ENCODE data around the gene BTG4. TPM values are rescaled to one million over a fixed set of nuclear protein-coding genes. Genes with fewer than 3 reads are reported as not detected.

The BTG4 gene
- total and polyA plus RNA-seq, 9 of the 15 experiments (the other 6 are each of a cell fraction or from before 2014, with no cell fraction given) = not detected

DNA sequence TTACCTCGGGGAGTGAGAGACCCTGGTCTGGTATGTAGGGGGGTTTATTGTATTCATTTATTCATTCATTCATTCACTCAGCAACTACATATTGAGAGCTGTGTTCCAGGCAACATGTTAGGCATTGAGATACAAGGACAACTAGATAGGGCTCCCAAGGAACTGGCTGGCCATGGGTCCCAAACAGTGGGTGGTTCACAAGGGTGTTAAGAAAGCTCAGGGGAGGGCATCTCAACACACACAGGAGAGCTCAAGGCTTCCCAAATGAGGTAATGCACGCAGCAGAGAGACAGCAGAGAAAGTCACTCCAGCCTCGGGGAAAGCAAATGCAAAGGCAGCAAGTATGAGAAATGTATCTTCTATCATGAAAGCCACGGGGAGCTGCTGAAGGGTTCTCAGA lies 51.8 kb downstream of the BTG4 start:
- FAIRE-seq (no peak), DNase-seq (ENCODE audit: extremely low read depth in 1 of 4, low spot score in 3 of 4) (no peak), ATAC-seq (no peak)
- H3K4me1 ChIP-seq (replicated peaks in 1 of 2; ENCODE audit: control insufficient read depth in 2 of 2, insufficient read depth in 2 of 2, low read length in 2 of 2) = peaks cover 0 to 3% of the 10 kb centered on the region in 2 experiments; a peak in 1 of 5 replicates
- no peaks in the 10 kb centered on the region for H3K79me2 ChIP-seq (ENCODE audit: control insufficient read depth, insufficient read depth, low read length)
- intact Hi-C loops (cut with micrococcal nuclease) (no loop called here), in situ Hi-C loops (cut with MboI) (no loop called here)
- H4K20me1 ChIP-seq (replicated peaks; ENCODE audit: control insufficient read depth, insufficient read depth, low read length) = no peaks in the 10 kb centered on the region; the same call in 1 of the 2 replicates
- H3K4me3 ChIP-seq = no peak overlapping the region
- no peak overlapping the region for H3K27ac ChIP-seq (ENCODE audit: extremely low read depth, low read depth, low read length)
- H3K9me1 ChIP-seq (ENCODE audit: control insufficient read depth, insufficient read depth, low read length) = no peaks in the 10 kb centered on the region
- BruUV-seq (replicated peaks) = no TSS peak
- H3K36me3 ChIP-seq (ENCODE audit: control insufficient read depth, insufficient read depth, low read length) = no peaks in the 10 kb centered on the region
- peaks cover 3 to 47% of the 10 kb centered on the region in 2 experiments; a peak in 3 of 5 replicates for H3K27me3 ChIP-seq (ENCODE audit: control insufficient read depth in 2 of 2, insufficient read depth in 2 of 2, low read length in 2 of 2)
- TF ChIP-seq ZNF263 (CRISPR knock-in tag; IDR thresholded peaks at IDR 0.05; ENCODE audit: borderline replicate concordance) (no peak), SRSF1 (IDR thresholded peaks at IDR 0.05; ENCODE audit: low read depth, low read length) (no peak), CBFB (CRISPR knock-in tag; IDR thresholded peaks at IDR 0.05) (no peak), RFX1 (IDR thresholded peaks at IDR 0.05) (no peak), TFAM (CRISPR knock-in tag; conservative IDR thresholded peaks at IDR 0.05) (no peak), KAT8 (IDR thresholded peaks at IDR 0.05; ENCODE audit: low read depth) (no peak)
- TF ChIP-seq, protein P1, sequence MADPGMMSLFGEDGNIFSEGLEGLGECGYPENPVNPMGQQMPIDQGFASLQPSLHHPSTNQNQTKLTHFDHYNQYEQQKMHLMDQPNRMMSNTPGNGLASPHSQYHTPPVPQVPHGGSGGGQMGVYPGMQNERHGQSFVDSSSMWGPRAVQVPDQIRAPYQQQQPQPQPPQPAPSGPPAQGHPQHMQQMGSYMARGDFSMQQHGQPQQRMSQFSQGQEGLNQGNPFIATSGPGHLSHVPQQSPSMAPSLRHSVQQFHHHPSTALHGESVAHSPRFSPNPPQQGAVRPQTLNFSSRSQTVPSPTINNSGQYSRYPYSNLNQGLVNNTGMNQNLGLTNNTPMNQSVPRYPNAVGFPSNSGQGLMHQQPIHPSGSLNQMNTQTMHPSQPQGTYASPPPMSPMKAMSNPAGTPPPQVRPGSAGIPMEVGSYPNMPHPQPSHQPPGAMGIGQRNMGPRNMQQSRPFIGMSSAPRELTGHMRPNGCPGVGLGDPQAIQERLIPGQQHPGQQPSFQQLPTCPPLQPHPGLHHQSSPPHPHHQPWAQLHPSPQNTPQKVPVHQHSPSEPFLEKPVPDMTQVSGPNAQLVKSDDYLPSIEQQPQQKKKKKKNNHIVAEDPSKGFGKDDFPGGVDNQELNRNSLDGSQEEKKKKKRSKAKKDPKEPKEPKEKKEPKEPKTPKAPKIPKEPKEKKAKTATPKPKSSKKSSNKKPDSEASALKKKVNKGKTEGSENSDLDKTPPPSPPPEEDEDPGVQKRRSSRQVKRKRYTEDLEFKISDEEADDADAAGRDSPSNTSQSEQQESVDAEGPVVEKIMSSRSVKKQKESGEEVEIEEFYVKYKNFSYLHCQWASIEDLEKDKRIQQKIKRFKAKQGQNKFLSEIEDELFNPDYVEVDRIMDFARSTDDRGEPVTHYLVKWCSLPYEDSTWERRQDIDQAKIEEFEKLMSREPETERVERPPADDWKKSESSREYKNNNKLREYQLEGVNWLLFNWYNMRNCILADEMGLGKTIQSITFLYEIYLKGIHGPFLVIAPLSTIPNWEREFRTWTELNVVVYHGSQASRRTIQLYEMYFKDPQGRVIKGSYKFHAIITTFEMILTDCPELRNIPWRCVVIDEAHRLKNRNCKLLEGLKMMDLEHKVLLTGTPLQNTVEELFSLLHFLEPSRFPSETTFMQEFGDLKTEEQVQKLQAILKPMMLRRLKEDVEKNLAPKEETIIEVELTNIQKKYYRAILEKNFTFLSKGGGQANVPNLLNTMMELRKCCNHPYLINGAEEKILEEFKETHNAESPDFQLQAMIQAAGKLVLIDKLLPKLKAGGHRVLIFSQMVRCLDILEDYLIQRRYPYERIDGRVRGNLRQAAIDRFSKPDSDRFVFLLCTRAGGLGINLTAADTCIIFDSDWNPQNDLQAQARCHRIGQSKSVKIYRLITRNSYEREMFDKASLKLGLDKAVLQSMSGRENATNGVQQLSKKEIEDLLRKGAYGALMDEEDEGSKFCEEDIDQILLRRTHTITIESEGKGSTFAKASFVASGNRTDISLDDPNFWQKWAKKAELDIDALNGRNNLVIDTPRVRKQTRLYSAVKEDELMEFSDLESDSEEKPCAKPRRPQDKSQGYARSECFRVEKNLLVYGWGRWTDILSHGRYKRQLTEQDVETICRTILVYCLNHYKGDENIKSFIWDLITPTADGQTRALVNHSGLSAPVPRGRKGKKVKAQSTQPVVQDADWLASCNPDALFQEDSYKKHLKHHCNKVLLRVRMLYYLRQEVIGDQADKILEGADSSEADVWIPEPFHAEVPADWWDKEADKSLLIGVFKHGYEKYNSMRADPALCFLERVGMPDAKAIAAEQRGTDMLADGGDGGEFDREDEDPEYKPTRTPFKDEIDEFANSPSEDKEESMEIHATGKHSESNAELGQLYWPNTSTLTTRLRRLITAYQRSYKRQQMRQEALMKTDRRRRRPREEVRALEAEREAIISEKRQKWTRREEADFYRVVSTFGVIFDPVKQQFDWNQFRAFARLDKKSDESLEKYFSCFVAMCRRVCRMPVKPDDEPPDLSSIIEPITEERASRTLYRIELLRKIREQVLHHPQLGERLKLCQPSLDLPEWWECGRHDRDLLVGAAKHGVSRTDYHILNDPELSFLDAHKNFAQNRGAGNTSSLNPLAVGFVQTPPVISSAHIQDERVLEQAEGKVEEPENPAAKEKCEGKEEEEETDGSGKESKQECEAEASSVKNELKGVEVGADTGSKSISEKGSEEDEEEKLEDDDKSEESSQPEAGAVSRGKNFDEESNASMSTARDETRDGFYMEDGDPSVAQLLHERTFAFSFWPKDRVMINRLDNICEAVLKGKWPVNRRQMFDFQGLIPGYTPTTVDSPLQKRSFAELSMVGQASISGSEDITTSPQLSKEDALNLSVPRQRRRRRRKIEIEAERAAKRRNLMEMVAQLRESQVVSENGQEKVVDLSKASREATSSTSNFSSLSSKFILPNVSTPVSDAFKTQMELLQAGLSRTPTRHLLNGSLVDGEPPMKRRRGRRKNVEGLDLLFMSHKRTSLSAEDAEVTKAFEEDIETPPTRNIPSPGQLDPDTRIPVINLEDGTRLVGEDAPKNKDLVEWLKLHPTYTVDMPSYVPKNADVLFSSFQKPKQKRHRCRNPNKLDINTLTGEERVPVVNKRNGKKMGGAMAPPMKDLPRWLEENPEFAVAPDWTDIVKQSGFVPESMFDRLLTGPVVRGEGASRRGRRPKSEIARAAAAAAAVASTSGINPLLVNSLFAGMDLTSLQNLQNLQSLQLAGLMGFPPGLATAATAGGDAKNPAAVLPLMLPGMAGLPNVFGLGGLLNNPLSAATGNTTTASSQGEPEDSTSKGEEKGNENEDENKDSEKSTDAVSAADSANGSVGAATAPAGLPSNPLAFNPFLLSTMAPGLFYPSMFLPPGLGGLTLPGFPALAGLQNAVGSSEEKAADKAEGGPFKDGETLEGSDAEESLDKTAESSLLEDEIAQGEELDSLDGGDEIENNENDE (IDR thresholded peaks at IDR 0.05; ENCODE audit: low read depth, low read length) = no peak
- no peak overlapping the region for H2AFZ ChIP-seq (ENCODE audit: low read depth, low read length)
- POLR2A ChIA-PET = interaction anchor here (0.7 kb wide), 1 partner anchor 320 kb away, joined by 3 read pairs; no protein-coding TSS in a partner anchor
- no peak overlapping the region for H3K9ac ChIP-seq (ENCODE audit: insufficient read depth in 1 of 2, low read depth in 2 of 2, low read length in 2 of 2)
- H3K9me3 ChIP-seq (replicated peaks; ENCODE audit: control insufficient read depth, insufficient read depth, low read depth, low read length) = no peaks in the 10 kb centered on the region
- WGBS (ENCODE audit: insufficient coverage, low coverage, missing lambda C conversion rate) = 0% methylated on average over 4 of the region's 4 CpGs
- no peak overlapping the region for H3K4me2 ChIP-seq (ENCODE audit: insufficient read depth, low read length)
- CTCF ChIA-PET (ENCODE audit: low intra/inter-chr PET ratio) = no interaction called here

All from K562 (cell line).